Breast epithelium (tissue), 4 donors: ENCODE results near the gene FCN3. TPM values are rescaled to one million over a fixed set of nuclear protein-coding genes. Genes with fewer than 3 reads are reported as not detected.
A peak's percentile ranks its signal among the peaks of the same experiment; 100 is the strongest.

Experiments used
- DNase-seq, 2 donors: peaks; one replicate each; pipeline ENCODE4 v3.0.0-alpha.2; 2019; ENCODE audit warnings: low spot score in 2 of 2
- H3K27ac ChIP-seq, 2 donors: fragments of 200-600 bp; sonication (generic) in 1 of 2; one replicate each; pipeline ENCODE4 v1.5.1; 2016 to 2019; ENCODE audit warnings: mild to moderate bottlenecking in 1 of 2
- H3K27me3 ChIP-seq, 2 donors: fragments of 200-600 bp; sonication (generic) in 1 of 2; one replicate each; pipeline versions ENCODE4 v1.5.1 to v1.6.0; 2017 to 2019; ENCODE audit warnings: control low read depth in 1 of 2, mild to moderate bottlenecking in 1 of 2
- H3K36me3 ChIP-seq: fragments of 200-600 bp; one replicate; pipeline ENCODE4 v1.5.1; 2019
- H3K4me1 ChIP-seq, 2 donors: fragments of 200-600 bp; sonication (generic); one replicate each; pipeline ENCODE4 v1.5.1; 2016 to 2019; ENCODE audit warnings: control low read depth in 1 of 2
- H3K4me3 ChIP-seq, 3 donors: fragments of 200-600 bp; sonication (generic); 1 replicate in 2 of 3; 2 replicates in 1 of 3; pipeline ENCODE4 v1.5.1; 2016 to 2019; ENCODE audit warnings: mild to moderate bottlenecking in 3 of 3, moderate library complexity in 2 of 3
- H3K9me3 ChIP-seq, 2 donors: fragments of 200-600 bp; sonication (generic) in 1 of 2; one replicate each; pipeline ENCODE4 v1.5.1; 2016 to 2019; ENCODE audit warnings: control low read depth in 1 of 2
- CTCF ChIP-seq, 3 donors: fragments of 450-650 bp; IDR thresholded peaks; one replicate each; pipeline ENCODE4 v1.5.1; 2016 to 2017; ENCODE audit warnings: antibody characterized with exemption in 3 of 3, mild to moderate bottlenecking in 3 of 3, moderate library complexity in 3 of 3
- POLR2A ChIP-seq: fragments of 450-650 bp; IDR thresholded peaks from one replicate; pipeline ENCODE4 v1.6.1; 2016; ENCODE audit warnings: antibody characterized with exemption, mild to moderate bottlenecking, moderate library complexity
- POLR2AphosphoS5 ChIP-seq, 3 donors: sonication (generic); formaldehyde crosslinking; IDR thresholded peaks; one replicate each; pipeline ENCODE4 v1.6.1; 2017; ENCODE audit warnings: antibody characterized with exemption in 3 of 3
- intact Hi-C: fragments of 100-400 bp; cut with DNase I; formaldehyde crosslinking; loops from one replicate; pipeline ENCODE4 v1.15.1; 2023; ENCODE audit warnings: low total_unique reads
- total RNA-seq, 3 donors: library from RNA; depleted of rRNA; stranded (reverse); fragments of >200 nt; gene quantifications; one replicate each; pipeline ENCODE4 v1.1.0, GENCODE V29; 2016

Gene FCN3
- total RNA-seq, 3 donors from 2014 or later: 6.0 to 10.5 (median 7.4) TPM

GRCh38 chr1:27414091-27414490 lies 39.5 kb upstream of the FCN3 start:
- intact Hi-C loops: no loop called here
- Histone ChIP-seq H3K27me3 (no peaks in the 10 kb centered on the region), H3K36me3 (no peaks in the 10 kb centered on the region), H3K27ac (peak overlapping the region; percentile 15 to 27), H3K4me1 (peaks cover 0 to 21% of the 10 kb centered on the region in 2 donors), H3K9me3 (no peaks in the 10 kb centered on the region), H3K4me3 (no peak overlapping the region)
- TF ChIP-seq CTCF (IDR thresholded peaks at IDR 0.05) (no peak), POLR2A (no peak), POLR2AphosphoS5 (IDR thresholded peaks at IDR 0.05) (no peak)
- no peak for DNase-seq

- no peaks in the 10 kb centered on the region for H3K27me3 ChIP-seq
- H3K4me1 ChIP-seq: peaks cover 0 to 11% of the 10 kb centered on the region in 2 donors
- H3K4me3 ChIP-seq: no peak overlapping the region
- H3K36me3 ChIP-seq: no peaks in the 10 kb centered on the region
- H3K27ac ChIP-seq: peak overlapping the region; percentile 15 to 27
- TF ChIP-seq POLR2A: no peak
- TF ChIP-seq POLR2AphosphoS5 (IDR thresholded peaks at IDR 0.05): no peak
- TF ChIP-seq CTCF (IDR thresholded peaks at IDR 0.05): no peak
- no peaks in the 10 kb centered on the region for H3K9me3 ChIP-seq
- intact Hi-C loops: no loop called here
- DNase-seq: no peak
These were observed 38.4 kb upstream of the FCN3 start for GRCh38 chr1:27413004-27413403.

- peak overlapping the region; percentile 25 to 27 for H3K27ac ChIP-seq
- no peaks in the 10 kb centered on the region for H3K9me3 ChIP-seq
- H3K27me3 ChIP-seq: no peaks in the 10 kb centered on the region
- TF ChIP-seq POLR2AphosphoS5 (IDR thresholded peaks at IDR 0.05) (no peak), CTCF (IDR thresholded peaks at IDR 0.05) (no peak), POLR2A (no peak)
- no peaks in the 10 kb centered on the region for H3K36me3 ChIP-seq
- H3K4me1 ChIP-seq: peaks cover 0 to 9% of the 10 kb centered on the region in 2 donors
- intact Hi-C loops: no loop called here
- DNase-seq: no peak
- no peak overlapping the region for H3K4me3 ChIP-seq
These were observed 37.9 kb upstream of the FCN3 start for GRCh38 chr1:27412502-27412901.

GRCh38 chr1:27410709-27411108 lies 36.1 kb upstream of the FCN3 start:
- intact Hi-C loops: no loop called here
- Histone ChIP-seq H3K27me3 (no peaks in the 10 kb centered on the region), H3K27ac (peak overlapping the region in 1 of 2 donors; percentile 29), H3K4me3 (no peak overlapping the region), H3K9me3 (no peaks in the 10 kb centered on the region), H3K36me3 (no peaks in the 10 kb centered on the region), H3K4me1 (peaks cover 3 to 19% of the 10 kb centered on the region in 2 donors)
- DNase-seq: no peak
- TF ChIP-seq CTCF (IDR thresholded peaks at IDR 0.05) (no peak), POLR2A (no peak), POLR2AphosphoS5 (IDR thresholded peaks at IDR 0.05) (no peak)

- no peak for DNase-seq
These were observed 35.0 kb upstream of the FCN3 start for GRCh38 chr1:27409669-27410068.

More at GRCh38 chr1:27409669-27410068, 35.0 kb upstream of the FCN3 start:
- no peak overlapping the region for H3K4me3 ChIP-seq
- no peaks in the 10 kb centered on the region for H3K36me3 ChIP-seq
- H3K9me3 ChIP-seq: no peaks in the 10 kb centered on the region
- TF ChIP-seq POLR2AphosphoS5 (IDR thresholded peaks at IDR 0.05): no peak
- no peak for TF ChIP-seq POLR2A
- no peak for TF ChIP-seq CTCF (IDR thresholded peaks at IDR 0.05)
- intact Hi-C loops: no loop called here
- peaks cover 3 to 25% of the 10 kb centered on the region in 2 donors for H3K4me1 ChIP-seq
- H3K27ac ChIP-seq: peak overlapping the region in 1 of 2 donors; percentile 45
- H3K27me3 ChIP-seq: no peaks in the 10 kb centered on the region
